Hepatocyte (in vitro differentiated cells): ENCODE results near the gene IL36G. TPM values are rescaled to one million over a fixed set of nuclear protein-coding genes. Genes with fewer than 3 reads are reported as not detected.

ENCODE experiments used
- DNase-seq: peaks from one replicate; pipeline ENCODE4 v3.0.0-alpha.2; 2016; ENCODE audit warnings: low spot score
- H2AFZ ChIP-seq: fragments of 200-600 bp; sonication (generic); 2 replicates; pipeline ENCODE4 v1.6.0; 2016; ENCODE audit warnings: antibody characterized with exemption, mild to moderate bottlenecking
- H3K27ac ChIP-seq: fragments of 200-600 bp; sonication (generic); 2 replicates; pipeline ENCODE4 v1.5.1; 2016; ENCODE audit warnings: mild to moderate bottlenecking
- H3K27me3 ChIP-seq: fragments of 200-600 bp; sonication (generic); 2 replicates; pipeline ENCODE4 v1.6.1; 2016
- H3K36me3 ChIP-seq: fragments of 200-600 bp; sonication (generic); replicated peaks from 2 replicates; pipeline ENCODE4 v1.5.1; 2016; ENCODE audit warnings: low read depth; ENCODE audit not compliant: insufficient read depth
- H3K4me1 ChIP-seq: fragments of 200-600 bp; sonication (generic); 2 replicates; pipeline ENCODE4 v1.5.1; 2016; ENCODE audit warnings: mild to moderate bottlenecking, moderate library complexity; ENCODE audit not compliant: insufficient read depth
- H3K4me2 ChIP-seq: fragments of 200-600 bp; sonication (generic); 2 replicates; pipeline ENCODE4 v1.6.0; 2016
- H3K4me3 ChIP-seq: fragments of 200-600 bp; sonication (generic); 2 replicates; pipeline ENCODE4 v1.5.1; 2016; ENCODE audit warnings: mild to moderate bottlenecking
- H3K79me2 ChIP-seq: fragments of 200-600 bp; sonication (generic); 2 replicates; pipeline ENCODE4 v1.6.0; 2017; ENCODE audit warnings: mild to moderate bottlenecking
- H3K9me2 ChIP-seq: fragments of 200-600 bp; sonication (generic); replicated peaks from 2 replicates; pipeline ENCODE4 v1.6.0; 2017; ENCODE audit warnings: mild to moderate bottlenecking; ENCODE audit not compliant: insufficient read depth
- H3K9me3 ChIP-seq: fragments of 200-600 bp; sonication (generic); 2 replicates; pipeline ENCODE4 v1.5.1; 2016; ENCODE audit warnings: low read depth, mild to moderate bottlenecking
- H4K20me1 ChIP-seq: fragments of 200-600 bp; sonication (generic); 2 replicates; pipeline ENCODE4 v1.6.0; 2016; ENCODE audit warnings: mild to moderate bottlenecking; ENCODE audit not compliant: insufficient read depth, poor library complexity, severe bottlenecking
- EZH2 ChIP-seq: fragments of 200-600 bp; sonication (generic); IDR thresholded peaks from 2 replicates; pipeline ENCODE4 v1.6.1; 2016; ENCODE audit warnings: antibody characterized with exemption, mild to moderate bottlenecking, borderline replicate concordance
- EZH2phosphoT487 ChIP-seq: fragments of 200-600 bp; sonication (generic); IDR thresholded peaks from one replicate; pipeline ENCODE4 v1.6.1; 2018; ENCODE audit warnings: antibody characterized with exemption, mild to moderate bottlenecking, low read depth, moderate library complexity; ENCODE audit not compliant: unreplicated experiment, severe bottlenecking
- WGBS: methylation state at CpG from one replicate; pipeline ENCODE4 v1.1.6; 2016; ENCODE audit warnings: low lambda C conversion rate; ENCODE audit errors: missing lambda C conversion rate; 5-methylcytosine and 5-hydroxymethylcytosine counted together
- polyA plus RNA-seq: library from polyadenylated mRNA; unstranded; fragments of >200 nt; fragmentation: Nextera tagmentation; extraction: Ambion mirVana; gene quantifications from 2 replicates; pipeline ENCODE4 v1.2.1, GENCODE V29; 2016
- total RNA-seq: library from RNA; depleted of rRNA; stranded (reverse); fragments of >200 nt; gene quantifications from 2 replicates; pipeline ENCODE4 v1.2.3, GENCODE V29; 2014
- TF ChIP-seq, protein P1 (sequence below): fragments of 200-600 bp; sonication (generic); IDR thresholded peaks from 2 replicates; pipeline ENCODE4 v1.5.1; 2016; ENCODE audit warnings: antibody characterized with exemption, mild to moderate bottlenecking; ENCODE audit not compliant: poor library complexity

Gene IL36G
- total and polyA plus RNA-seq, 2 experiments from 2014 or later = 0.20 to 1.0 TPM

- Histone ChIP-seq H3K4me3 (no peak overlapping the region), H3K4me1 (no peaks in the 10 kb centered on the region), H3K9me2 (no peaks in the 10 kb centered on the region), H3K4me2 (no peak overlapping the region), H3K27ac (no peak overlapping the region), H3K27me3 (peaks cover 34% of the 10 kb centered on the region), H2AFZ (no peak overlapping the region), H3K79me2 (no peaks in the 10 kb centered on the region), H3K36me3 (no peaks in the 10 kb centered on the region), H3K9me3 (no peaks in the 10 kb centered on the region), H4K20me1 (no peaks in the 10 kb centered on the region)
- 76% methylated on average over 2 of the region's 2 CpGs for WGBS
- no peak for DNase-seq
- TF ChIP-seq EZH2 (no peak), EZH2phosphoT487 (no peak)
- TF ChIP-seq, protein P1, sequence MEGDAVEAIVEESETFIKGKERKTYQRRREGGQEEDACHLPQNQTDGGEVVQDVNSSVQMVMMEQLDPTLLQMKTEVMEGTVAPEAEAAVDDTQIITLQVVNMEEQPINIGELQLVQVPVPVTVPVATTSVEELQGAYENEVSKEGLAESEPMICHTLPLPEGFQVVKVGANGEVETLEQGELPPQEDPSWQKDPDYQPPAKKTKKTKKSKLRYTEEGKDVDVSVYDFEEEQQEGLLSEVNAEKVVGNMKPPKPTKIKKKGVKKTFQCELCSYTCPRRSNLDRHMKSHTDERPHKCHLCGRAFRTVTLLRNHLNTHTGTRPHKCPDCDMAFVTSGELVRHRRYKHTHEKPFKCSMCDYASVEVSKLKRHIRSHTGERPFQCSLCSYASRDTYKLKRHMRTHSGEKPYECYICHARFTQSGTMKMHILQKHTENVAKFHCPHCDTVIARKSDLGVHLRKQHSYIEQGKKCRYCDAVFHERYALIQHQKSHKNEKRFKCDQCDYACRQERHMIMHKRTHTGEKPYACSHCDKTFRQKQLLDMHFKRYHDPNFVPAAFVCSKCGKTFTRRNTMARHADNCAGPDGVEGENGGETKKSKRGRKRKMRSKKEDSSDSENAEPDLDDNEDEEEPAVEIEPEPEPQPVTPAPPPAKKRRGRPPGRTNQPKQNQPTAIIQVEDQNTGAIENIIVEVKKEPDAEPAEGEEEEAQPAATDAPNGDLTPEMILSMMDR = no peak
Measured at GRCh38 chr2:113027691-113028090, 49.9 kb downstream of the IL36G start.

GRCh38 chr2:113028112-113028511 lies 50.3 kb downstream of the IL36G start:
- H3K9me2 ChIP-seq = no peaks in the 10 kb centered on the region
- H3K36me3 ChIP-seq = no peaks in the 10 kb centered on the region
- no peak for DNase-seq
- no peaks in the 10 kb centered on the region for H3K9me3 ChIP-seq
- no peaks in the 10 kb centered on the region for H4K20me1 ChIP-seq
- no peak overlapping the region for H2AFZ ChIP-seq
- peaks cover 34% of the 10 kb centered on the region for H3K27me3 ChIP-seq
- TF ChIP-seq, protein P1 = no peak
- TF ChIP-seq EZH2phosphoT487 = no peak
- TF ChIP-seq EZH2 = no peak
- WGBS = 21% methylated on average over 1 of the region's 1 CpG
- no peak overlapping the region for H3K4me2 ChIP-seq
- no peak overlapping the region for H3K27ac ChIP-seq
- H3K4me1 ChIP-seq = no peaks in the 10 kb centered on the region
- no peaks in the 10 kb centered on the region for H3K79me2 ChIP-seq
- no peak overlapping the region for H3K4me3 ChIP-seq

GRCh38 chr2:113032737-113033136 lies 54.9 kb downstream of the IL36G start:
- 89% methylated on average over 1 of the region's 1 CpG for WGBS
- H3K79me2 ChIP-seq = no peaks in the 10 kb centered on the region
- H3K27me3 ChIP-seq = peaks cover 10% of the 10 kb centered on the region
- TF ChIP-seq, protein P1 = no peak
- no peak for TF ChIP-seq EZH2
- no peak for TF ChIP-seq EZH2phosphoT487
- no peak overlapping the region for H3K4me3 ChIP-seq
- H3K9me3 ChIP-seq = no peaks in the 10 kb centered on the region
- no peak overlapping the region for H3K4me2 ChIP-seq
- no peak overlapping the region for H2AFZ ChIP-seq
- DNase-seq = no peak
- H3K27ac ChIP-seq = no peak overlapping the region
- H3K9me2 ChIP-seq = no peaks in the 10 kb centered on the region
- H3K4me1 ChIP-seq = no peaks in the 10 kb centered on the region
- no peaks in the 10 kb centered on the region for H3K36me3 ChIP-seq
- H4K20me1 ChIP-seq = no peaks in the 10 kb centered on the region

GRCh38 chr2:113034016-113034415 lies 56.2 kb downstream of the IL36G start:
- no peak overlapping the region for H2AFZ ChIP-seq
- DNase-seq = no peak
- no peaks in the 10 kb centered on the region for H3K27me3 ChIP-seq
- H3K27ac ChIP-seq = no peak overlapping the region
- H3K36me3 ChIP-seq = no peaks in the 10 kb centered on the region
- 72% methylated on average over 3 of the region's 3 CpGs for WGBS
- H3K79me2 ChIP-seq = no peaks in the 10 kb centered on the region
- H3K4me3 ChIP-seq = no peak overlapping the region
- no peaks in the 10 kb centered on the region for H3K9me3 ChIP-seq
- no peaks in the 10 kb centered on the region for H4K20me1 ChIP-seq
- TF ChIP-seq EZH2phosphoT487 (no peak), EZH2 (no peak)
- TF ChIP-seq, protein P1 = no peak
- no peaks in the 10 kb centered on the region for H3K9me2 ChIP-seq
- H3K4me2 ChIP-seq = no peak overlapping the region
- H3K4me1 ChIP-seq = no peaks in the 10 kb centered on the region
